ENCODE measurements around the gene HSD17B4.
A peak's percentile ranks its signal among the peaks of the same experiment; 100 is the strongest.
"Not testable (repeated sequence)": the region's sequence is repeated elsewhere in the genome, so short reads cannot be mapped to it uniquely, and the experiment has no call there.

HSD17B4 gene, protein sequence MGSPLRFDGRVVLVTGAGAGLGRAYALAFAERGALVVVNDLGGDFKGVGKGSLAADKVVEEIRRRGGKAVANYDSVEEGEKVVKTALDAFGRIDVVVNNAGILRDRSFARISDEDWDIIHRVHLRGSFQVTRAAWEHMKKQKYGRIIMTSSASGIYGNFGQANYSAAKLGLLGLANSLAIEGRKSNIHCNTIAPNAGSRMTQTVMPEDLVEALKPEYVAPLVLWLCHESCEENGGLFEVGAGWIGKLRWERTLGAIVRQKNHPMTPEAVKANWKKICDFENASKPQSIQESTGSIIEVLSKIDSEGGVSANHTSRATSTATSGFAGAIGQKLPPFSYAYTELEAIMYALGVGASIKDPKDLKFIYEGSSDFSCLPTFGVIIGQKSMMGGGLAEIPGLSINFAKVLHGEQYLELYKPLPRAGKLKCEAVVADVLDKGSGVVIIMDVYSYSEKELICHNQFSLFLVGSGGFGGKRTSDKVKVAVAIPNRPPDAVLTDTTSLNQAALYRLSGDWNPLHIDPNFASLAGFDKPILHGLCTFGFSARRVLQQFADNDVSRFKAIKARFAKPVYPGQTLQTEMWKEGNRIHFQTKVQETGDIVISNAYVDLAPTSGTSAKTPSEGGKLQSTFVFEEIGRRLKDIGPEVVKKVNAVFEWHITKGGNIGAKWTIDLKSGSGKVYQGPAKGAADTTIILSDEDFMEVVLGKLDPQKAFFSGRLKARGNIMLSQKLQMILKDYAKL

GRCh38 chr5:119452373-119453039 is at the start of gene HSD17B4:
HSD17B4 (plus strand) TSS chr5:119452497; CDS start chr5:119452576, 79 bp downstream.
- DNase-seq, result peak; percentile 36

DNA sequence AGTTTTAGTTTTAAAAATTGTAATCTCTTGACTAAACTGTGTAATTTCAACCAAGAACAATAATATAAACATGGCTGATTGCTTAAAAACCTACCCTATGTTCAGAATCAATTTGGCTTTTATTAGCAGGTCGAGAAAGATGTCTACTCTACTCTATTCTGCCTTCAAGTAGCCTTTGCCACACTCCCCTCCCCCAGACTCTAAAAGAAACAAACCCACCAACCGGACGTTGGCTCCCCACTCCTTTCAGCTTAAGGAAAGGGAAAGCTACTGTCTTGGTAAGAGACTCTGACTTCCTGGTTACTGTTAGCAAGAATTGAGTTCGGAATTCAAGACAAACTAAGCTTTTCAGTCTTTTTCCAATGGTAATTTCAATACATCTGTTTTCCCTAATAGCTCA is 49.7 kb upstream of the HSD17B4 start:
- no peak for DNase-seq

- DNase-seq, result no peak
Observed at GRCh38 chr5:119404033-119404432, 48.3 kb upstream of the HSD17B4 start.

GRCh38 chr5:119405419-119405818 is 46.9 kb upstream of the HSD17B4 start:
- no peak for DNase-seq

- DNase-seq, result no peak
Observed at GRCh38 chr5:119406551-119407110, 45.7 kb upstream of the HSD17B4 start.

DNA sequence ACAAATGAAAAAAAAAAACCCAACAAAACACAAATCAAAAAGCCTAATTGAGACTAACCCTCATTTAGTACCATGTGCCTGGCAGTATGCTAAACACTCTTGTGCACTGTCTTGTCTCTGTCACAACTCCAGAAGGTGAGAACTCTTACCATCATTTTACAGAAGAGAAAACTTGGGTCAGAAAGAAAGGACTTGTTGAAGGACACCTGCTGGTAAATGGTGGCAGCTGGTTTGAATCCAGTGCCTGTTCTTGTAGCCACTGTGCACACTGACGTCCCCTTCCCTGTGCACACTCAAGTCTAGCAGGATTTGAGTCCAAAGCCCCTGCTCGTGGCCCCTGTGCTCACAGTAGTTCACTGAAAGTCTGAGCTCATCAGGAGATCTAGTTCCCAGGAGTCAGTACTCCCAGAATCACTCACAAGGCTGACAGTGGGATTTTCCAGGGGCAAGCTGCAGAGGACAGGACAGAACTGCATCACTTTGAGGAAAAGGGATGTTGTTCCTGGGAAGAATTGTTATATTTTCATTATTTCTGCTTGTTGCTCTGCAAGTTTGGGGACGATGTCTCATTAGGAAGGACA is 43.0 kb upstream of the HSD17B4 start:
- DNase-seq, result no peak

DNA sequence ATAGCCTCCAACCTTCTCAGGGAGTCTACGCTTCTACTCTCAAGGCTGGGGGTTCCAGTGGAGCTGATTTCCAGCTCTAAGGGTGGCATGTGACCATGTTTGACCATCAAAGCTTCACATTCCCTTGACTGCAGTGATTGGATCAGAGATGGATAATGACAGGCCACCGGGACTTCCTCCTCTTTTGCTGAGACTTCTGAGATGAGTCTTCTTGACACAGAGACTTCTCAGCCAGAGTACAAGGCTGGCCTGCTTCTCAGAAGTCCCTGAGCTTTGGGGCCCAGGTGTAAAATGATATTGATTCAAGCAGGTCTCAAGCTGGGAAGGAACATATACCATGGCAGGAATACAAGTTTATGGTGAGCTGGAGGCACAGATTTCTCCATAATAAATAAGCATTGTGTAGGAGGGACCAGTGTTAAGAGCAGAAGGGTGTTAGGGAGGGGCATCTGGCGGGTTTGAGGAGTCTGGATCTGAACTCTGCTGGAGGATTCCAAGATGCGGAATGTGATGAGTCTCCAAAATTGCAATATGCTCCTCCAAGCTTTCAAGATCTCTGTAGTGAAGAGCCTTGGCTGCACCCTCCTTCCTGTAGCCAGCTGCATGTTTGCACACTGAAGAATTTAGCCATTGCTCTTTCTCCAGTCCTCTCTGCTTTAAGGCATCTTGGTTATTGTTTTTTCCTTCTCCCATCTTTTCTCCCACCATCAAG is 41.7 kb upstream of the HSD17B4 start:
- no peak for DNase-seq

DNA sequence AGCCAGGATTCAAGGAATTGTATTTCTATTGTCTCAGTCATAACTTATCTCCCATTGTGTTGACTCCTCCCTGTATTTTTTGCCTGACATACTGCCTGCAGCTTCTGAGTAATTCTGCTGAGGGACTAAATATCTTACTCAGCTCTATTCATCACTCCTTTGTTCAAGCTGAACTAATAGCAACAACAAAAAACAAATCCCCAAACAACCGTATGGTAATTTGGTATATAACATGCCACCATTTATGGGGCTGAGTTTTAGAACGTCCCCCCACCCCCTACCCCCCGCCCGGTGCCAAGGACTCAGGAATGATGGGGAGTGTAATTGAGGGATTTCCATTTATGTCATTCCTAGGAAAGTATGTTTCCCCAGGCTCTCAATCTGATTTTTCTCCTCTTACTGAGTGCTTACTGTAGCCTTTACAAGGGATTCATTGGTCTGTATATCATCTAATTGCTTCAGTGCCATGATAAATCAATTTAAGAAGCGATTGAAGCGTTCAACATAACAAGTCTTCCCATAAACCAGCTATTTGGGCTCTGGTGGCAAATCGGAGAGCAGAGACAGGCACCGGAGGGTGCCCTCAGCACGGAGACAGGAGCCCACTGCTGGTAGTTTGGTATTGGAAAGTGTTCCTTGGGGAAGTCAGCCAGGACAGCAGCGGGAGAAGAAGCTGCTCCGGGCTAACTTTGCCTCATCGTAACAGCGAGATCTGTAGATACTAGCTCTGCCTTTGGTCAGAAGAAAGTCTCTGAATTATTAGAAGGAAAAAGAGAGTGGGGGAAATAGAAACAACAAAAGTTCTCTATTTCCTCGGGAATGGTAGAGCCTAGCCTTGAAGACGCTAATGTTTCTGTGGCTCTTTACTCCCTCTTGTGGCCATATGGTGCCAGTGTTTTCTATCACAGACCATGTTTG is 40.7 kb upstream of the HSD17B4 start:
- DNase-seq, result no peak

DNA sequence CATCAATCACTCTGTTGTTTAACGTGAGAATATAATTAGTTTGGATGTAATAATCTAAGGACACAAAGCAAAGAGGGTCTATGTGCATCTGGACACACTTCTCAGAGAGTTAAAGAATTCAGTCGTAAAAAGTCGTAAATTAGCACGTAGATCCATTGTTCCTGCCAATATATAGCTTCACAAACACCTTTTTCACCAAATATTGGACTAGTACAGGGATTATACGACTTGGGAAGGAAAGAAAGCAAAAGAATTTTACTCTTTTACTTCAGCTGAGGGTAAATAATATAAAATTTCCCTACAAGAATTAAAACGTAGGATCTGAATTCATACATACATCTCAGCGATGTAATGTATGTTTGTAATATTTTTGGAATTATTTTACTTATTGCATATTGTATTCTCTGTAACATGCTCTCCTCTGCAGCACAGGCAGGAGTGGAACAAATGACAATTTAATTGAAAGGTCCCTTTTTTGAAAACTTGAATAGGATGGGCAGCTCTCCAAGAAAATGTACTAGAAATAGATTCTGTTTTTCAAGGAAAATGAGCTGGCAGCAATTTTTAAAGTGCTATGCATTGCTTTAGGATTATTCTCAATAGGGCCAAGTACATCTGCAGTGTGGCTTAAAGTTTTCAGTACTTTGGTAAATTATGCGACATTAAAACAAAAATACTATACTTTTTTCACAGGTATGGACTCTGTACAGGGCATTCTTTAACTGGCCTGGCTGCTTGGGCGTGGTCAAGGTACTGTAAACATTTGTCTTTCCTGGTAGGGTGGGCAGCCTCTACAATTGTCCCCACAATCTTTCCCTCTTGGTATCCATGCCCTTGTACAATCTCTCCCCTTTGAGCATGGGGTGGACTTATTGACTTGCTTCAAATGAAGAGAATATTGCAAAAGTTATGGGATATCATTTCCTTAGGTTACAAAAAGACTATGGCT is 39.7 kb upstream of the HSD17B4 start:
- peak; percentile 12 for DNase-seq

DNA sequence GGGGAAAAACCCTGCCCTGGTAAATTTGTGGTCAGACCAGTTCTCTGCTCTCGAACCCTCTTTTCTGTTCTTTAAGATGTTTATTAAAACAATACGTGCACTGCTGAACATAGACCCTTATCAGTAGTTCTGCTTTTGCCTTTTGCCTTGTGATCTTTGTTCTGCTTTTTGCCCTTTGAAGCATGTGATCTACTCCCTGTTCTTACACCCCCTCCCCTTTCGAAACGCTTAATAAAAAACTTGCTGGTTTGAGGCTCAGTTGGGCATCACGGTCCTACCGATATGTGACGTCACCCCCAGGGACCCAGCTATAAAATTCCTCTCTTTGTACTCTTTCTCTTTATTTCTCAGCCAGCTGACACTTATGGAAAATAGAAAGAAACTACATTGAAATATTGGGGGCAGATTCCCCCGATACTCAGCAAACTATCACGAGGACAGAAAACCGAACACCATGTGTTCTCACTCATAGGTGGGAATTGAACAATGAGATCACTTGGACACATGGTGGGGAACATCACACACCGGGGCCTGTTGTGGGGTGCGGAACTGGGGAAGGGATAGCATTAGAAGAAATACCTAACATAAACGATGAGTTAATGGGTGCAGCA is 38.1 kb upstream of the HSD17B4 start:
- DNase-seq, result not testable (repeated sequence)

GRCh38 chr5:119417891-119418605 is 34.2 kb upstream of the HSD17B4 start:
- no peak for DNase-seq

DNA sequence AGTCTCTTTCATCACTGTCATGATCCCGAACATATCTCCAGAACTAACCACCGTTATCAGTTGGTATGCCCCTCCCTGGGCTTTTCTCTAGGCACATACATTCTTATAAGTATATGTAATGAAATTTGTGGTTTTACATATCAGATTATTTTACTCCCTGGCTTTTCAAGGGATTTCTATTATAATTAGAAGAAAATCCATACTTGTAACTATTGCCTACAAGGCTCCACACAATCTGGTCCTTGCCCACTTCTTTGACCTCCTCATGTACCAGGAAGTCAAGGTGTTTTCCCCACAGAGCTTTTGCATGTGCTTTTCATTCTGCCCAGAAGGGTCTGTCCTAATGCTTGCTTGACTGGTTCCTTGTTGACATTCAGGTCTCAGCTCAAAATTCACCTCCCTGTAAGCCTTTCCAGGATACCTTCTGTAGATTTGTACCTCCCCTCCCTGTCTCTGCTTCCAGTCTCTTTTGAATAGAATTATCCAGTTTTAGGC is 33.6 kb upstream of the HSD17B4 start:
- no peak for DNase-seq

DNA sequence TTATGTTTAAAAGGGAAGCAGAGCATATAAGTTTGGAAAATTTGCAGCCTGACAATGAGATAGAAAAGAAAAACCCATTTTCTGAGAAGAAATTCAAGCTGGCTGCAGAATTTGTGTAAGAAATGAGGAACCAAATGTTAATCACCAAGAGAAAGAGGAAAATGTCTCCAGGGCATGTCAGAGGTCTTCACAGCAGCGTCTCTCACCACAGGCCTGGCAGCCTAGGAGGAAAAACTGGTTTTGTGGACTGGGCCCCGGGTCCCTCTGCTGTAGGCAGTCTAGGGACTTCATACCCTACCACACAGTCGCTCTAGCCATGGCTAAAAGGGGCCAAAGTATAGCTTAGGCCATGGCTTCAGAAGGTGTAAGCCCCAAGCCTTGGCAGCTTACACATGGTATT is 32.1 kb upstream of the HSD17B4 start:
- no peak for DNase-seq

- DNase-seq, result no peak
Observed at GRCh38 chr5:119426057-119426456, 26.2 kb upstream of the HSD17B4 start.

DNA sequence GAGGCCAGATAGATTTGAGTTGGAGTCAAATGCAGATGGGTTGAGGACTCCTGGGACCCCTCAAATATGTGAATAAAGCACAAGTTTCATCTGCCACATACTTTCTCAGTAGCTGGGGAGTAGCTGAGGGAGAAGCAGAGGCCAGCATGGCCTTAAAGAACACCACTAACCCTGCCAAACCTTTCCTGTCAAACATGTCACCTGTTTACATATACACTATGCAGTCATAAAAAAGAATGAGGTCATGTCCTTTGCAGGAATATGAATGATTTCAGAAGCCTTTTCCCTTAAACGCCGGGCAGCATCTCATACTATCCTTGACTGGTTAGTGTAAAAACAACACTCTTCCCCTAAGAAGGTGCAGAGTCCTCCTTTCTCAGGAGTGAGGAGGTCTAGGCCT is 25.2 kb upstream of the HSD17B4 start:
- DNase-seq, result no peak

- not testable (repeated sequence) for DNase-seq
Observed at GRCh38 chr5:119427596-119427995, 24.7 kb upstream of the HSD17B4 start.

DNA sequence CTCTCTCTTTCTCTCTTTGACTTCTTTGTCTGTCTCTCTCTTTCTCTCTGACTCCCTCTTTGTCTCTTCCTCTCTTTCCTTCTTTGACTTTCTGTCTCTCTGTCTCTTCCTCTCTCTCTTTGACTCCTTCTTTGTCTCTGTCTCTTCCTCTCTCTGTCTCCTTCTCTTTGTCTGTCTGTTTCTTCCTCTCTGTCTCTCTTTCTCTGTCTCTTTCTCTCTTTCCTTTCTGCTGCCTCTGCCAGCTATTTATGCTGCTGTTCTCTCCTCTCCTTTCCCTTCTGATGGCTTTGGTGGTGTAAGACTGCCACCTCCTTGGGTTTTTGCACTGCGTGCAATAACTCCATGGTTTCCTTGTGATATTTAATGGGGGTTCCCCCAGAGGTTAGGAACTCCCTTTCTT is 24.1 kb upstream of the HSD17B4 start:
- not testable (repeated sequence) for DNase-seq

DNA sequence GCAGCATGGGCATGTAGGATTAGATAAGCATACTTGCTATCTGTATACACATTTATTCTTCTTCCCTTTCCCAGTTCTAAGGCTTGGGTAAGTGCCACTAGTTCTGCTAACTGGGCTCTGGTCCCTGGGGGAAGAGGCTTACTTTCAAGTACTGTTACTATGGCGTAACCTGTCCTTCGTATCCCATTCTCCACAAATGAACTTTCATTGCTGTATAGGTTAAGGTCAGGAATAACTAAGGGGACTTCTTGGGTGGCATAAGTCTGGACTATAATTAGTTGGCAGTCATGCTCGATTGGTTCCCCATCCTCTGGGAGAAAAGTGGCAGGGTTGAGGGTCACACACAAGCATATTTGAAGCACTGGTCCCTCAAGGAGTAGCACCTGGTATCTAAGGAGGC is 23.7 kb upstream of the HSD17B4 start:
- not testable (repeated sequence) for DNase-seq
